Left ventricle myocardium inferior (tissue), 1 donor: Measurements from ENCODE around the gene C2CD4B. TPM values are rescaled to one million over a fixed set of nuclear protein-coding genes. Genes with fewer than 3 reads are reported as not detected.

Source experiments
- DNase-seq: peaks from one replicate; pipeline ENCODE4 v3.0.0-alpha.2; 2020
- H3K27ac ChIP-seq: fragments of 200-600 bp; replicated peaks from 2 replicates; pipeline ENCODE4 v1.8.0; 2021
- H3K27me3 ChIP-seq: fragments of 200-600 bp; 2 replicates; pipeline ENCODE4 v1.8.0; 2021; ENCODE audit warnings: low read depth
- H3K36me3 ChIP-seq: fragments of 200-600 bp; 2 replicates; pipeline ENCODE4 v1.8.0; 2021
- H3K4me1 ChIP-seq: fragments of 200-600 bp; 2 replicates; pipeline ENCODE4 v1.8.0; 2021
- H3K4me3 ChIP-seq: fragments of 200-600 bp; 2 replicates; pipeline ENCODE4 v1.8.0; 2021; ENCODE audit warnings: mild to moderate bottlenecking, moderate library complexity
- H3K9me3 ChIP-seq: fragments of 200-600 bp; replicated peaks from 2 replicates; pipeline ENCODE4 v1.8.0; 2021
- CTCF ChIP-seq: fragments of 200-600 bp; IDR thresholded peaks from 2 replicates; pipeline ENCODE4 v1.8.0; 2021; ENCODE audit warnings: antibody characterized with exemption, mild to moderate bottlenecking, borderline replicate concordance
- intact Hi-C: fragments of 100-400 bp; cut with micrococcal nuclease; formaldehyde crosslinking; loops from one replicate; pipeline ENCODE4 v1.11.0; 2022
- total RNA-seq: library from RNA; stranded (reverse); fragmentation: NEBNext Ultra II Directional; extraction: Animal tissue kit (Norgen Biotek cat#: 25700); gene quantifications from one replicate; pipeline ENCODE4 v1.2.1, GENCODE V29; 2021
- donor health status: DM: no; HTN: yes; CAD: no; lungs with severe emphysema.

C2CD4B gene
- total RNA-seq, 1 donor from 2014 or later = 1.9 TPM

GRCh38 chr15:62208884-62209283, 43.8 kb upstream of the C2CD4B start:
- TF ChIP-seq CTCF = no peak
- H3K27ac ChIP-seq = no peak overlapping the region
- H3K27me3 ChIP-seq = peaks cover 5% of the 10 kb centered on the region
- H3K9me3 ChIP-seq = peaks cover 13% of the 10 kb centered on the region
- DNase-seq = no peak
- no peaks in the 10 kb centered on the region for H3K4me1 ChIP-seq
- H3K4me3 ChIP-seq = no peak overlapping the region
- intact Hi-C loops = no loop called here
- H3K36me3 ChIP-seq = no peaks in the 10 kb centered on the region

GRCh38 chr15:62208367-62208766, 43.3 kb upstream of the C2CD4B start:
- peaks cover 13% of the 10 kb centered on the region for H3K9me3 ChIP-seq
- no peak overlapping the region for H3K4me3 ChIP-seq
- H3K27ac ChIP-seq = no peak overlapping the region
- DNase-seq = no peak
- H3K4me1 ChIP-seq = no peaks in the 10 kb centered on the region
- H3K36me3 ChIP-seq = no peaks in the 10 kb centered on the region
- intact Hi-C loops = no loop called here
- TF ChIP-seq CTCF = no peak
- H3K27me3 ChIP-seq = peaks cover 5% of the 10 kb centered on the region

GRCh38 chr15:62190675-62191074, 25.6 kb upstream of the C2CD4B start:
- peaks cover 8% of the 10 kb centered on the region for H3K4me1 ChIP-seq
- H3K27me3 ChIP-seq = peaks cover 9% of the 10 kb centered on the region
- H3K27ac ChIP-seq = no peak overlapping the region
- H3K9me3 ChIP-seq = no peaks in the 10 kb centered on the region
- H3K36me3 ChIP-seq = no peaks in the 10 kb centered on the region
- no peak for DNase-seq
- H3K4me3 ChIP-seq = no peak overlapping the region
- TF ChIP-seq CTCF = no peak
- intact Hi-C loops = no loop called here

GRCh38 chr15:62190274-62190673, 25.2 kb upstream of the C2CD4B start:
- H3K9me3 ChIP-seq = no peaks in the 10 kb centered on the region
- DNase-seq = no peak
- intact Hi-C loops = no loop called here
- peaks cover 9% of the 10 kb centered on the region for H3K27me3 ChIP-seq
- no peaks in the 10 kb centered on the region for H3K36me3 ChIP-seq
- H3K4me1 ChIP-seq = peaks cover 8% of the 10 kb centered on the region
- no peak overlapping the region for H3K4me3 ChIP-seq
- H3K27ac ChIP-seq = no peak overlapping the region
- TF ChIP-seq CTCF = no peak

- no peaks in the 10 kb centered on the region for H3K36me3 ChIP-seq
- H3K9me3 ChIP-seq = no peaks in the 10 kb centered on the region
- no peak for DNase-seq
- intact Hi-C loops = no loop called here
- H3K27me3 ChIP-seq = peaks cover 9% of the 10 kb centered on the region
- no peak for TF ChIP-seq CTCF
- H3K4me1 ChIP-seq = peaks cover 8% of the 10 kb centered on the region
- no peak overlapping the region for H3K4me3 ChIP-seq
- H3K27ac ChIP-seq = no peak overlapping the region
These were observed 23.7 kb upstream of the C2CD4B start for GRCh38 chr15:62188744-62189143.

GRCh38 chr15:62187910-62188309, 22.8 kb upstream of the C2CD4B start:
- no peaks in the 10 kb centered on the region for H3K9me3 ChIP-seq
- H3K4me1 ChIP-seq = peaks cover 8% of the 10 kb centered on the region
- no peaks in the 10 kb centered on the region for H3K36me3 ChIP-seq
- intact Hi-C loops = no loop called here
- peak overlapping the region; percentile 41 for H3K27ac ChIP-seq
- no peak overlapping the region for H3K4me3 ChIP-seq
- TF ChIP-seq CTCF = no peak
- peaks cover 9% of the 10 kb centered on the region for H3K27me3 ChIP-seq
- no peak for DNase-seq
